Activated CD8-positive, alpha-beta memory T cell treated with anti-CD3 and anti-CD28 coated beads, Interleukin-2, amount 50 U/mL, for 48 hours (primary cell): ENCODE measurements around the gene CYP2C9.
"Not testable (repeated sequence)": the region's sequence is repeated elsewhere in the genome, so short reads cannot be mapped to it uniquely, and the experiment has no call there.

Experiments used
- DNase-seq: peaks from one replicate; pipeline ENCODE4 v3.0.0-alpha.2; 2020

CYP2C9 gene

GRCh38 chr10:94938383-94938782 is at the start of gene CYP2C9:
TSS of gene CYP2C9 (plus strand) at chr10:94938658. CDS start at chr10:94938683, 25 bp downstream.
- DNase-seq: no peak

- DNase-seq: no peak
Measured at GRCh38 chr10:94889123-94889522, 49.3 kb upstream of the CYP2C9 start.

GRCh38 chr10:94890264-94891022 is 48.0 kb upstream of the CYP2C9 start:
- no peak for DNase-seq

- DNase-seq: not testable (repeated sequence)
Measured at GRCh38 chr10:94898414-94898813, 40.0 kb upstream of the CYP2C9 start.

- no peak for DNase-seq
Measured at GRCh38 chr10:94902080-94902479, 36.4 kb upstream of the CYP2C9 start.

GRCh38 chr10:94902570-94902969 is 35.9 kb upstream of the CYP2C9 start:
- DNase-seq: no peak

- DNase-seq: not testable (repeated sequence)
Measured at GRCh38 chr10:94904506-94905148, 33.8 kb upstream of the CYP2C9 start.

GRCh38 chr10:94916423-94916822 is 22.0 kb upstream of the CYP2C9 start:
- no peak for DNase-seq

DNA sequence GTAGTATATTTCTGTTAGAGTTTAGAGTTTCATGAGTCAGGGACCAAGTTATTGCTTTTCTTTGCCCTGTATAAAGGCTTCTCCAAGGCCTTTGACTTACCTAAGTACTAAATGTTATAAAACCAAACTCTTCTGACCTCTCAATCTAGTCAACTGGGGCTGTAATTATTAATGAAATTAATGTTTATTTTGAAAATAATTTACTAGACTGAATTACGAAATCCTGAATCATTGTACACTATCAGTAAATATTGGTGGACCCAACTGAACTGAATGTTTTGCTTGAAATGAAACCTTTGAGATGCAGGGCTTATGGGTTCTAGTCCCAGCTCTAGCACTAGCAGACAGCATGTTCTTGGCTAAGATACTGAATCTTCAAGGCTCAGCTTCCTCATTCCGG is 1.7 kb upstream of the CYP2C9 start:
- DNase-seq: no peak

- not testable (repeated sequence) for DNase-seq
Measured at GRCh38 chr10:94943432-94944103, 5.1 kb downstream of the CYP2C9 start.

DNA sequence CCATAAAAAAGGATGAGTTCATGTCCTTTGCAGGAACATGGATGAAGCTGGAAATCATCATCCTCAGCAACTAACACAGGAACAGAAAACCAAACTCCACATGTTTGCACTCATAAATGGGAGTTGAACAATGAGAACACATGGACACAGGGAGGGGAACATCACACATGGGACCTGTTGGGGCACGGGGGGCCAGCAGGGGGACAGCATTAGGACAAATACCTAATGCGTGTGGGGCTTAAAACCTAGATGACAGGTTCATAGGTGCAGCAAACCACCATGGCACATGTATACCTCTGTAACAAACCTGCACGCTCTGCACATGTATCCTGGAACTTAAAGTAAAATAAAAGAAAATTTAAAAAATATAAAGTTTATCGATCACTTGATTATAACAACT is 7.7 kb downstream of the CYP2C9 start:
- not testable (repeated sequence) for DNase-seq

GRCh38 chr10:94963901-94964300 is 25.4 kb downstream of the CYP2C9 start:
- no peak for DNase-seq

DNA sequence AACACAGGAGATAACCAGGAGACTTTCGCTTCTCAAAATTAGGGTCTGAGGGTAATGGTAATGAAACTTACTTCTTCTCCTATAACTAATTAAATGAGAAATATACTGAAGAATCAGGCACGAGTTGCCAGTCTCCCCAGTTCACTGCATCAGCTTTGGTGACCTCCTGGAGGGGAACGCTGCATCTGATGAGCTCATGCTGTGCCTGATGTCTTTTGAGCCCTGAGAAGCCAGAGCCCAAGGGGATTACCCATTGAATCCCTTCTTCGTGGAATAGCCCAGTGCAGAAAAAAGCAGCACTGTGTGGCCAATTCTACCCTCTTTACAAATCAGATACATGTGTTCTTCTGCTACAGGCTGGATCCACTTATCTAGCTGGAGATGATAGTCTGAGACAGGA is 45.1 kb downstream of the CYP2C9 start:
- DNase-seq: no peak

DNA sequence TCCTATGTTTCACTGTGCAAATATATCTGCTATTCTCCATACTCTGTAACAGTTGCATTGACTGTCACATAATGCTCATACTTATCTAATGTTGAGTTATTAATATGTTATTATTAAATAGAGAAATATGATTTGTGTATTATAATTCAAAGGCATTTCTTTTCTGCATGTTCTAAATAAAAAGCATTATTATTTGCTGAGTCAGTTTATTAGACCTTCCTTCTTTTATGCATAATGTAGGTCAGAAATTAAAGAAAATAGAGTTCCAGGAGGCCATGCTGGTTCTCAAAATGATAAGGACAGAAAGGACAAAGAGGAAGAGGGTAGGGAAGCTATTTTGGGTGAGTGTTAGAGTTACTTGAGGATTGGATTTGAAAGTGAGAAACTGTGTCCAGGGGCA is 50.7 kb downstream of the CYP2C9 start:
- no peak for DNase-seq

DNA sequence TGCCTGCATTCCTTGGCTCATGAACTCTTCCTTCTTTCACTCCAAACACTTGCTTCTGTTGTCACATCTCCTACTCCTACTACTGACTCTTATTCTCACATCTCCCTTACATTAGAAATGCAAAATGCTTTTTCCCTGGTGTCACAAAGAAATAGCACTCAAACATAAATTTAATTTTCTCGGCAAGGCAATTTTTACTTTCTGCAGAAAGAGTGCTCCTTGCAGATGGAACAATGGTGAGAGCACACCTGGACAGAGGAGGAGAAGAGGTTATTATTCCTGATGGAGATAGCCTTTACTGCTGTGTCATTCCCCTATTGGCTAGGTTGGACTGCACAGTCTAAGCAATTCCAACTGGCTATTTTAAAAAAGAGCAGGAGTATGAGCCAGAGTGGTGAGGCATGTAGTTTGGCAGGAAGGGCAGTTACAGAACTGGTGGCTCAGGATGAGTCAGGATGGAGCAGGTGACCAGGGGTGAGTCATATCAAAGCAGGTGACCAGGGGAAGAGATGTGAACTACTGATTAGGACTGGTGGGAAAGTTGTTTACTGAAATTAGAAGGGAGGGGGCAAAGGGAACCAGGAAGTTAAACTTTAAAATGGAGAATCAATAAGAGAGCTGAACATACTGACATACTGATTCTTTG is 52.9 kb downstream of the CYP2C9 start:
- DNase-seq: no peak

DNA sequence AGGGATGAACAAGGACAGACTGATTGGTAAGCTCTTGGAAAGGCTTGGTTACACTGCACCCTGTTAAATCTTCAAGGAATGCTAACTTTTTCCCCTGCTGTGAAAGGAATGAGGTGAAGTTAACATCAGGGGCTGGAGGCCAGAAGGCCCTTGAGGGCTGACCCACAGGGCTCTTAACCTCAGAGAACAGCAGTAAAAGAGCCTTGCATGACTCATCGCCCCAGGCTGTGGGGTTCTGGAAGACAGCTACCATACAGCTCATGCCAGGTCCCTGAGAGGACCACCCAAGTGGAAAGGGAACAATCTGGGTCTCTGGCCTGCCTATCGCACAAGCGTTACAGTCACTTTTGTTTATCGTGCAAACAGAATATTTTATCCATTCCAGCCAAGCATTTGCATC is 54.4 kb downstream of the CYP2C9 start:
- no peak for DNase-seq

GRCh38 chr10:94997741-94998174 is 59.3 kb downstream of the CYP2C9 start:
- DNase-seq: no peak

- DNase-seq: no peak
Measured at GRCh38 chr10:95026461-95026860, 88.0 kb downstream of the CYP2C9 start.

- no peak for DNase-seq
Measured at GRCh38 chr10:95031656-95032055, 93.2 kb downstream of the CYP2C9 start.

GRCh38 chr10:95034401-95034800 is 95.9 kb downstream of the CYP2C9 start:
- DNase-seq: no peak

- no peak for DNase-seq
Measured at GRCh38 chr10:95035332-95036295, 97.2 kb downstream of the CYP2C9 start.

DNA sequence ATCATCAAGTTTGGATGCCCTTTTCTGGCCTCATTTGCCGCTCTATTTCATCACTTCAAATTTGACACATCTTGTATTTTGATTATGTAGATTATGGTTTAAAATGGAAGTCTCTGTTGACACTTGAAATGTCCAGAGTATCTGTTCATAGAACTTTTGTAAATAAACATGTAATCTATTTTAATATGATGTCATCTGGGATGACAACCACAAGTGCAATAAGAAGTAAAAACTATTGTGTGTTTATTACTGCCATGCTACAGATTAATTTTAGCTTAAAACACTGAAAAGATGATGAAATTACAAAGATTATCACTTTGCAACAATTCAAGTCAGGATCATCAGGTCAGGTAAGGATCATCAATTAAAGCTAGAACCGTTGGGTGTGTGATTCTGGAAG is 100.8 kb downstream of the CYP2C9 start:
- no peak for DNase-seq
